Duodenal mucosa (tissue), 2 donors: ENCODE data around the gene BUB1B.
"Not testable (repeated sequence)": the region's sequence is repeated elsewhere in the genome, so short reads cannot be mapped to it uniquely, and the experiment has no call there.

Experiments used
- H3K27ac ChIP-seq: one replicate; pipeline ENCODE4 v1.7.0; 2013; ENCODE audit warnings: low read depth, low read length
- H3K27me3 ChIP-seq, 2 donors: one replicate each; pipeline ENCODE4 v1.7.0; 2013; ENCODE audit warnings: low read length in 2 of 2, control low read depth in 1 of 2; ENCODE audit not compliant: insufficient read depth in 2 of 2, control insufficient read depth in 1 of 2
- H3K36me3 ChIP-seq, 2 donors: one replicate each; pipeline ENCODE4 v1.7.0; 2013; ENCODE audit warnings: low read length in 2 of 2, control low read depth in 1 of 2; ENCODE audit not compliant: insufficient read depth in 2 of 2, control insufficient read depth in 1 of 2
- H3K4me1 ChIP-seq, 2 donors: one replicate each; pipeline ENCODE4 v1.7.0; 2013; ENCODE audit warnings: low read length in 2 of 2, control low read depth in 1 of 2; ENCODE audit not compliant: insufficient read depth in 2 of 2, control insufficient read depth in 1 of 2
- H3K4me3 ChIP-seq, 2 donors: one replicate each; pipeline ENCODE4 v1.7.0; 2013; ENCODE audit warnings: low read length in 2 of 2, low read depth in 1 of 2
- H3K9ac ChIP-seq, 2 donors: one replicate each; pipeline ENCODE4 v1.7.0; 2013; ENCODE audit warnings: low read length in 2 of 2, low read depth in 1 of 2
- H3K9me3 ChIP-seq, 2 donors: one replicate each; pipeline ENCODE4 v1.7.0; 2013; ENCODE audit warnings: low read length in 2 of 2, control low read depth in 1 of 2; ENCODE audit not compliant: control insufficient read depth in 1 of 2

The BUB1B gene

GRCh38 chr15:40123863-40124262 lies 37.0 kb upstream of the BUB1B start:
- not testable (repeated sequence) for H3K27me3 ChIP-seq, H3K4me1 ChIP-seq, H3K9me3 ChIP-seq, H3K4me3 ChIP-seq, H3K36me3 ChIP-seq, H3K9ac ChIP-seq, H3K27ac ChIP-seq

DNA sequence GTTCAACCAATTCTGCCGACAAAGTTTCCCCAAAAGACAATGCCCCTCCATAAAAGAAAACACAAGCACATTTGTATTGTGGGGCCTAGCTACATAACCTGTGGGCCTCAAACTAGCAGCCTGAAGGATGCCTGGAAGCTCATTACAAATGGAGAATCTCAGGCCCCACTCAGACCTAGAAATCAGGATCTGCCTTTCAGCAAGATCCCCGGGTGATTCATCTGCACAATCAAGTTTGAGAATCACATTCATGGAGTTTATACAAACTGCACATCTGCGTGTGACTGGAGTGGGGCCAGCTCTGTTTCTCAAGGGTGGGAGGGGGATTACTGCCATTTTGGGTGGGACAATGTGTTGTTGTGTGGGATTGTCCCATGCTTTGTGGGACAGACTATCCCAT lies 36.5 kb upstream of the BUB1B start:
- not testable (repeated sequence) for H3K4me1 ChIP-seq, H3K27me3 ChIP-seq, H3K36me3 ChIP-seq, H3K9me3 ChIP-seq, H3K9ac ChIP-seq, H3K27ac ChIP-seq, H3K4me3 ChIP-seq

DNA sequence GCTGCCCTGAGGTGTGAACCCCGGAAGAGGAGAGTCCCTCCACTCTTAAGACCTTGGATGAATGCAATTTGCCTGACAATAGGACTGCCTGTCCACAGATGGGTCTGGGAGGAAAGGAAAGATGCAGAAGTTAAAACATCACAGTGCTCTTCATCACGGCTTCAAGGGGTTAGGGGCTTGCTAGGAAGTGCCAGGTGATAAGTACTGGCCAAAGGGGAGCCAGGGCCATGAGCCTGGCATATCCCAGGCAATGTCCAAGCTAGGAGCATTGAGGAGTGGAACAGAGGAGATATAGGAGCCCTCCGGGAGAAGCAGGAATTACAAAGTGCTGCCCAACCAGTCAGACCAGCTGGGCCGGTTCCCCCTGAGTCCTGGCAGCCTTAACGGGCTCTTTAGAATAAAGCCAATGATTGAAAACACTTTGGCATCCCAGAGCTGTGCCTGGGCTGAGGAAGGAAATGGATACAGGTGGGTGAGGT lies 36.0 kb upstream of the BUB1B start:
- not testable (repeated sequence) for H3K4me3 ChIP-seq, H3K9ac ChIP-seq, H3K4me1 ChIP-seq, H3K27me3 ChIP-seq, H3K27ac ChIP-seq, H3K9me3 ChIP-seq, H3K36me3 ChIP-seq

GRCh38 chr15:40125950-40126349 lies 34.9 kb upstream of the BUB1B start:
- no peak overlapping the region for H3K27ac ChIP-seq
- no peaks in the 10 kb centered on the region for H3K36me3 ChIP-seq
- H3K4me3 ChIP-seq = no peak overlapping the region
- H3K9me3 ChIP-seq = no peaks in the 10 kb centered on the region
- H3K9ac ChIP-seq = no peak overlapping the region
- no peaks in the 10 kb centered on the region for H3K4me1 ChIP-seq
- H3K27me3 ChIP-seq = peaks cover 0 to 3% of the 10 kb centered on the region in 2 donors

- H3K4me3 ChIP-seq = no peak overlapping the region
- H3K36me3 ChIP-seq = no peaks in the 10 kb centered on the region
- H3K27me3 ChIP-seq = peaks cover 0 to 3% of the 10 kb centered on the region in 2 donors
- no peaks in the 10 kb centered on the region for H3K9me3 ChIP-seq
- no peak overlapping the region for H3K9ac ChIP-seq
- no peak overlapping the region for H3K27ac ChIP-seq
- H3K4me1 ChIP-seq = no peaks in the 10 kb centered on the region
These were observed 31.9 kb upstream of the BUB1B start for GRCh38 chr15:40128766-40129660.

GRCh38 chr15:40130118-40130517 lies 30.8 kb upstream of the BUB1B start:
- no peaks in the 10 kb centered on the region for H3K36me3 ChIP-seq
- H3K9ac ChIP-seq = no peak overlapping the region
- no peaks in the 10 kb centered on the region for H3K4me1 ChIP-seq
- H3K27ac ChIP-seq = no peak overlapping the region
- no peaks in the 10 kb centered on the region for H3K9me3 ChIP-seq
- H3K27me3 ChIP-seq = peaks cover 0 to 3% of the 10 kb centered on the region in 2 donors
- H3K4me3 ChIP-seq = no peak overlapping the region

DNA sequence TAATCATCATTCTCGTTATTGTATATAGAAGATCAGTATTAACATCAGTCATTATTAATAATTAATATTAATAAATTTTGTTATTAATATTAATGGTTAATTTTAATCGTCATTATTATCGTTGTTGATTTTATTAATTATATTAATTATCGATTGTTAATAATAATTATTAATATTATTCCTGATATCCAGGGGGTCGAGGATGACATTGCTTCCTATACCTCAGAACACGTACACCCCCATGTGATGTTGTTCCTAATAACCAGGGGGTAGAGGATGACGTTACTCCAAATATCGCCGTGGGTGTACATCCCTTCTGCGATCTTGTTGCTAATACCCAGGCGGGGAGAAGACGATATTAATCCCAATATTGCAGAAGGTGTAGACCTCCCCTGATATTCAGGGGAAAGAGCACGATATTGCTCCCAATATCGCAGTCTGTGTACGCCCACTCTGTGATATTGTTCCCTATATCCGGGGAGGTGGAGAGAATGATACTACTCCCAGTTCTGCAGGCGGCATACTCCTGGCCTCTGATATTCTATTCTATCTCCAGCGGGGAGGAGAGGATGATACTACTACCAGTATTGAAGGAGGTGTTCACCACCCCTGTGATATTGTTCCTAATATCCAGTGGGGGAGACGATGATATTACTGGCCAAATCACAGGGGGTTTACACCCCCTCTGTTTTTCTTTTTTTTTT lies 29.9 kb upstream of the BUB1B start:
- H3K9me3 ChIP-seq = no peaks in the 10 kb centered on the region
- no peaks in the 10 kb centered on the region for H3K36me3 ChIP-seq
- H3K4me3 ChIP-seq = no peak overlapping the region
- peaks cover 0 to 3% of the 10 kb centered on the region in 2 donors for H3K27me3 ChIP-seq
- no peak overlapping the region for H3K9ac ChIP-seq
- H3K27ac ChIP-seq = no peak overlapping the region
- H3K4me1 ChIP-seq = no peaks in the 10 kb centered on the region

- Histone ChIP-seq H3K9me3 (no peaks in the 10 kb centered on the region), H3K27me3 (peaks cover 0 to 3% of the 10 kb centered on the region in 2 donors), H3K36me3 (no peaks in the 10 kb centered on the region), H3K4me3 (no peak overlapping the region), H3K9ac (no peak overlapping the region), H3K27ac (no peak overlapping the region), H3K4me1 (no peaks in the 10 kb centered on the region)
These were observed 27.3 kb upstream of the BUB1B start for GRCh38 chr15:40133544-40133943.

DNA sequence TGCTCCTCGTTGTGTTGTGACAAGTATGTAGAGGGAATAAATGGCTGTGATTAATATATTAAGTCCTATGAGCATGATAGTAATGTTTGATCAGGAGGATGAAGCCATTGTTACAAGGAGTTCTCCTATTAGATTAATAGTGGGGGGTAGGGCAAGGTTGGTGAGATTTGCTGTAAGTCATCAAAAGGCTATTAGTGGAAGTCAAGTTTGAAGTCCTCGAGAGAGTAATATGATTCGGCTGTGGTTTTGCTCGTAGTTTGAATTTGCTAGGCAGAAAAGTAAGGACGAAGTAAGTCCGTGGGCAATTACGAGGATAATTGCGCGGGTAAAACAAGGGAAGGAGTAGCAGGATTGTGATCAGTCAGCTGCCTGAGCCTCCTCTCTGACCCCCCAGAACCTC lies 26.0 kb upstream of the BUB1B start:
- no peak overlapping the region for H3K4me3 ChIP-seq
- no peaks in the 10 kb centered on the region for H3K36me3 ChIP-seq
- H3K4me1 ChIP-seq = no peaks in the 10 kb centered on the region
- no peak overlapping the region for H3K9ac ChIP-seq
- H3K27me3 ChIP-seq = peaks cover 0 to 2% of the 10 kb centered on the region in 2 donors
- no peak overlapping the region for H3K27ac ChIP-seq
- no peaks in the 10 kb centered on the region for H3K9me3 ChIP-seq

DNA sequence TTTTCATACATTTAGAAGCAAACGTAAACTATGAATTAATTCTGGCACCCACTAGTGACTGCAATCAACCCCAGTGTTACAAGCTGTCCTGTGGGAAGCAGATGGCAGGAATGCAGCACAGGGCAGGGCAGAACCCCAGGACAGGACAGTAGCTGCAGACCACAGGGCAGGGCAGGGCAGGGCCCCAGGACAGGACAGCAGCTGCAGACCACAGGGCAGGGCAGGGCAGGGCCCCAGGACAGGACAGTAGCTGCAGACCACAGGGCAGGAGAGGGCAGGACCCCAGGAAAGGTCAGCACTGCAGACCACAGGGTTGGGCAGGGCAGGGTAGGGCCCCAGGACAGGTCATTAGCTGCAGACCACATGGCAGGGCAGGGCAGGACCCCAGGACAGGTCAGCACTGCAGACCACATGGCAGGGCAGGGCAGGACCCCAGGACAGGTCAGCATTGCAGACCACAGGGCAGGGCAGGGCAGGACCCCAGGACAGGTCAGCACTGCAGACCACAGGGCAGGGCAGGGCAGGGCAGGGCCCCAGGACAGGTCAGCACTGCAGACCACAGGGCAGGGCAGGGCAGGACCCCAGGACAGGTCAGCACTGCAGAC lies 24.9 kb upstream of the BUB1B start:
- not testable (repeated sequence) for H3K27ac ChIP-seq, H3K4me1 ChIP-seq, H3K9me3 ChIP-seq, H3K27me3 ChIP-seq, H3K9ac ChIP-seq, H3K4me3 ChIP-seq, H3K36me3 ChIP-seq
